ENCODE measurements around the gene WFDC9. TPM values are rescaled to one million over a fixed set of nuclear protein-coding genes. Genes with fewer than 3 reads are reported as not detected.

WFDC9 gene
- total RNA-seq = not detected in 2 replicates

DNA sequence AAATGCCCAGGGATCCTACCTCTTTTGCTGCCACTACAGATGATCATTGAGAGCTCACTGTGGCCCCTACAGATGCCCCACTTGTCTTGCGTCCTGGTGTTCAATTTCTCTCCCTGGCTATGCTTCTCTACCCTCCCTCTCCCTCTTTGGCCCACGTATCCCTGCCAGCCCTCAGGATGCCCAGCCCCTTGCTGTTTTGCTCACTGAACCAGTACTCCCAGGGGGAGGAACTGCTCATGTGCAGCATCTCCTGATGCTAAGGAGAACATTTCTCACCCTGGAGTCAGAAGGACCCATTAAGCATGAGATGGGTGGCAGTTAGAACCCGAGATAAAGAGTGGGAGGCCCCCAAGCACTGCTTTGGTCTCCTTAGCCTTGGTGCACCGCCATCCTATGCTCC is at the start of gene WFDC9:
TSS of gene WFDC9 (minus strand) at position 101 of the 400 bp plus-strand sequence. CDS start 21,103 bp downstream, outside the sequence.

DNA sequence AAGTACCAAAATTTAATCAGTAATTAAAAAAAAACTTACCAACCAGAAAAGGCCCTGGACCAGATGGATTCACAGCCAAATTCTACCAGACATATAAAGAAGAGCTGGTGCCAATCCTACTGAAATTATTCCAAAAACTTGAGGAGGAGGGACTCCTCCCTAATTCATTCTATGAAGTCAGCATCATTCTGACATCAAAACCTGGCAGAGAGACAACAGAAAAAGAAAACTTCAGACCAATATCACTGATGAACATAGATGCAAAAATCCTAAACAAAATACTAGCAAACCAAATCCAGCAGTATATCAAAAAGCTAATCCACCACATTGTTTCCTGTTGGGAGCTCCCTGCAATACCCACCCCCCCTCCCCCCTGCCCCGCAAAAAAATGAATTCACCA is 39.1 kb upstream of the WFDC9 start, which contains the start of gene WFDC11:
TSS of gene WFDC11 (minus strand) at position 101 of the 400 bp plus-strand sequence. CDS start 19,639 bp downstream, outside the sequence.

DNA sequence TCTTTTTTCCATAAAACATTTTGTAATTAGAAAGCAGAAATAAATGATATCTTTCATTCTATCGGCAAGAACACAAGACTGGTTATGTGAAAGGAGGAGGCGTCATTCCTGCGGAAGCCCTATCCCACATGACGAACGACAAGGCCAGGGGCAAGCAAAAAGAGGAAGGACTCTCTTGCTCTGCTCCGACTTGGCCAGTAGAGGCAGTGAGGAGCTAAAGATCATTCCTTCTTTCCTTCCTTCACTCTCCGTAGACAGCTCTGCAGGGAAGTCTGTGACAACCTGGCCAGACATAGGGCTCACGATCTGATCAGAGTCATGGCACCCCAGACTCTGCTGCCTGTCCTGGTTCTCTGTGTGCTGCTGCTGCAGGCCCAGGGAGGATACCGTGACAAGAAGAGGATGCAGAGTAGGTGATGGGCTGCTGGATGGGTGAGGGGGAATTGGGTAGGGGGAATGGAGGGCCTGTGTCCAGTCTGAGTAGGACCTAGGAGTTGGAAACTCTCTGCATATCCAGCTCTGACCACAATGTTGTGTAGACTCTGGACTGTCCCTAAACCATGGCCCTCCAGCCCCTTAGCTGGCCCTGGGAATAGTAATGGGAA is 1.5 kb downstream of the WFDC9 start, which contains the start of gene WFDC10A:
TSS of gene WFDC10A (plus strand) at position 244 of the 605 bp plus-strand sequence. CDS start at position 319, 75 bp downstream.

DNA sequence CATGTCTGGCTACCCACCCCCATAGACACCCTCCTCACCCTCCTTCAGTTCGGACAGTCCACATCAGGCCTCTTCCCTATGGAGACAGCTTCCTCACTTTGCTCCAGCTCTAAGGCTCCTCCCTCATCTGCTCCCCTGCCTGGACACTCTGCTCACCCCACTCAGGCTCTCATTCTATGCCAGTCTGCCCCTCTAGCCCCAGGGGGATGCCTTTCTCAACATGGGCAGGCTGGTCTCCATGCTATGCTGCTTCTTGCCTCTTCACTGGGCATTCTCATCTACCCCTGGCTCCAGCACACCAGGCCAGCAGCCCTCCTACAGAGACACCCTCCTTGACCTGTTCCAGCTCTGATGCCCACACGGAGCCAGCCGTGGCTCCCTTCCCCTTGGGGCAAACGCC is 51.9 kb downstream of the WFDC9 start, which contains the start of gene WFDC8:
TSS of gene WFDC8 (minus strand) at position 101 of the 400 bp plus-strand sequence. CDS start at position 64, 37 bp downstream.

Other genes with a start within 250 kb of the WFDC9 start
- 2.6 and 5.6 TPM in 2 replicates for gene DBNDD2, start 223.0 kb downstream of the WFDC9 start, total RNA-seq
- 107 and 126 TPM in 2 replicates for gene PIGT, start 215.1 kb downstream of the WFDC9 start, total RNA-seq
- 0.26 TPM in 1 of 2 replicates, not detected in the other for gene WFDC2, start 161.5 kb downstream of the WFDC9 start, total RNA-seq
- gene SPINT3, start 115.7 kb downstream of the WFDC9 start, total RNA-seq = not detected in 2 replicates
- gene WFDC6, start 91.8 kb downstream of the WFDC9 start, total RNA-seq = not detected in 2 replicates
- gene EPPIN, start 83.9 kb downstream of the WFDC9 start, total RNA-seq = not detected in 2 replicates
- not detected in 2 replicates for gene WFDC8, start 52.0 kb downstream of the WFDC9 start, total RNA-seq
- gene WFDC10A, start 1.5 kb downstream of the WFDC9 start, total RNA-seq = not detected in 2 replicates
- gene WFDC11, start 39.0 kb upstream of the WFDC9 start, total RNA-seq = not detected in 2 replicates
- not detected in 2 replicates for gene WFDC13, start 70.8 kb upstream of the WFDC9 start, total RNA-seq
- not detected in 2 replicates for gene WFDC10B, start 73.7 kb upstream of the WFDC9 start, total RNA-seq
- not detected in 2 replicates for gene SPINT4, start 91.1 kb upstream of the WFDC9 start, total RNA-seq
- gene WFDC3, start 160.6 kb upstream of the WFDC9 start, total RNA-seq = 0.26 and 7.5 TPM in 2 replicates
- 26.4 and 28.7 TPM in 2 replicates for gene DNTTIP1, start 160.7 kb upstream of the WFDC9 start, total RNA-seq
- gene UBE2C, start 181.4 kb upstream of the WFDC9 start, total RNA-seq = 65.5 and 110 TPM in 2 replicates
- gene TNNC2, start 196.0 kb upstream of the WFDC9 start, total RNA-seq = 0.24 TPM in 1 of 2 replicates, not detected in the other
- gene SNX21, start 202.5 kb upstream of the WFDC9 start, total RNA-seq = 31.7 and 43.9 TPM in 2 replicates
- 45.8 and 54.5 TPM in 2 replicates for gene ACOT8, start 226.1 kb upstream of the WFDC9 start, total RNA-seq
- 4.1 and 4.2 TPM in 2 replicates for gene ZSWIM3, start 226.3 kb upstream of the WFDC9 start, total RNA-seq
- gene ZSWIM1, start 249.9 kb upstream of the WFDC9 start, total RNA-seq = 7.2 and 10.7 TPM in 2 replicates

Data from epithelial cell of alveolus of lung (primary cell).